CD4-positive, CD25-positive, alpha-beta regulatory T cell (primary cell): ENCODE measurements around the gene AIP. TPM values are rescaled to one million over a fixed set of nuclear protein-coding genes. Genes with fewer than 3 reads are reported as not detected.

Source experiments
- ATAC-seq, 2 donors: fragments of 150-1000 bp; cut with Tn5 transposase; one replicate each; pipeline ENCODE4 v1.10.0; 2021; ENCODE audit warnings: low read depth in 2 of 2, moderate number of reproducible peaks in 2 of 2, moderate library complexity in 1 of 2
- DNase-seq, 3 donors: peaks; one replicate each; pipeline versions ENCODE4 v3.0.0 to v3.0.0-alpha.2; 2012 to 2022; ENCODE audit warnings: mixed read lengths in 1 of 3
- H3K27ac ChIP-seq: one replicate; pipeline ENCODE4 v1.7.0; 2013; ENCODE audit warnings: mild to moderate bottlenecking, low read length; ENCODE audit not compliant: insufficient read depth, poor library complexity, severe bottlenecking
- H3K27me3 ChIP-seq: one replicate; pipeline ENCODE4 v1.7.0; 2013; ENCODE audit warnings: low read length; ENCODE audit not compliant: control insufficient read depth, insufficient read depth
- H3K36me3 ChIP-seq: one replicate; pipeline ENCODE4 v1.7.0; 2013; ENCODE audit warnings: mild to moderate bottlenecking, low read length, moderate library complexity; ENCODE audit not compliant: control insufficient read depth, insufficient read depth
- H3K4me1 ChIP-seq: 2 replicates; pipeline ENCODE4 v1.7.0; 2013; ENCODE audit warnings: mild to moderate bottlenecking, low read length; ENCODE audit not compliant: insufficient read depth, control insufficient read depth, poor library complexity, severe bottlenecking
- H3K4me3 ChIP-seq: one replicate; pipeline ENCODE4 v1.7.0; 2013; ENCODE audit warnings: low read depth, mild to moderate bottlenecking, low read length, moderate library complexity
- H3K9me3 ChIP-seq, 2 experiments: 1 replicate in 1 of 2; 2 replicates in 1 of 2; pipeline ENCODE4 v1.7.0; 2013; ENCODE audit warnings: low read length in 2 of 2, mild to moderate bottlenecking in 1 of 2, moderate library complexity in 1 of 2; ENCODE audit not compliant: control insufficient read depth in 2 of 2
- H3K27ac Mint-ChIP-seq, 3 donors: one replicate each; pipeline ENCODE4 v1.8.0; 2020 to 2022; ENCODE audit warnings: mild to moderate bottlenecking in 3 of 3, mixed read lengths in 3 of 3, moderate library complexity in 2 of 3
- H3K27me3 Mint-ChIP-seq: one replicate; pipeline ENCODE4 v1.8.0; 2022; ENCODE audit warnings: mild to moderate bottlenecking, mixed read lengths
- H3K36me3 Mint-ChIP-seq: one replicate; pipeline ENCODE4 v1.8.0; 2020; ENCODE audit warnings: mixed read lengths
- H3K4me1 Mint-ChIP-seq, 4 donors: one replicate each; pipeline ENCODE4 v1.8.0; 2020 to 2022; ENCODE audit warnings: mixed read lengths in 4 of 4, mild to moderate bottlenecking in 1 of 4
- H3K4me3 Mint-ChIP-seq, 4 donors: one replicate each; pipeline ENCODE4 v1.8.0; 2020 to 2022; ENCODE audit warnings: mild to moderate bottlenecking in 4 of 4, mixed read lengths in 4 of 4, moderate library complexity in 3 of 4
- H3K9me3 Mint-ChIP-seq, 7 donors: one replicate each; pipeline ENCODE4 v1.8.0; 2020 to 2022; ENCODE audit warnings: mixed read lengths in 7 of 7, mild to moderate bottlenecking in 3 of 7, moderate library complexity in 2 of 7
- polyA plus RNA-seq, 4 donors: library from polyadenylated mRNA; unstranded; fragments of 300-500 nt; fragmentation: Illumina TruSeq; gene quantifications; one replicate each; pipeline ENCODE4 v1.2.3, GENCODE V29; 2021
- total RNA-seq: library from RNA; stranded (reverse); gene quantifications from one replicate; pipeline ENCODE4 v1.2.3, GENCODE V29; 2022

AIP gene
- total and polyA plus RNA-seq, 5 donors from 2014 or later, result 124 to 234 (median 213) TPM

GRCh38 chr11:67500831-67501715 is 18.2 kb downstream of the AIP start:
- no peaks in the 10 kb centered on the region for H3K9me3 Mint-ChIP-seq
- no peak overlapping the region for H3K27ac ChIP-seq
- DNase-seq, result no peak
- H3K36me3 ChIP-seq, result peaks cover 44% of the 10 kb centered on the region
- peak overlapping the region in 1 of 3 donors; percentile 50 for H3K27ac Mint-ChIP-seq
- peaks cover 25% of the 10 kb centered on the region for H3K4me1 ChIP-seq
- H3K27me3 ChIP-seq, result no peaks in the 10 kb centered on the region
- H3K4me3 Mint-ChIP-seq, result peak overlapping the region in 3 of 4 donors; percentile 17 to 62 (median 54)
- no peaks in the 10 kb centered on the region for H3K9me3 ChIP-seq
- H3K4me1 Mint-ChIP-seq, result peaks cover 6 to 34% (median 21%) of the 10 kb centered on the region in 4 donors
- H3K36me3 Mint-ChIP-seq, result peaks cover 10% of the 10 kb centered on the region
- no peak overlapping the region for H3K4me3 ChIP-seq
- ATAC-seq, result no peak
- no peaks in the 10 kb centered on the region for H3K27me3 Mint-ChIP-seq

- H3K9me3 Mint-ChIP-seq, result no peaks in the 10 kb centered on the region
- Histone ChIP-seq H3K4me1 (peaks cover 33% of the 10 kb centered on the region), H3K27me3 (no peaks in the 10 kb centered on the region), H3K27ac (no peak overlapping the region), H3K4me3 (no peak overlapping the region), H3K36me3 (peaks cover 37% of the 10 kb centered on the region), H3K9me3 (no peaks in the 10 kb centered on the region)
- H3K27ac Mint-ChIP-seq, result no peak overlapping the region
- H3K27me3 Mint-ChIP-seq, result no peaks in the 10 kb centered on the region
- peaks cover 10% of the 10 kb centered on the region for H3K36me3 Mint-ChIP-seq
- ATAC-seq (no peak), DNase-seq (no peak)
- peaks cover 10 to 40% (median 27%) of the 10 kb centered on the region in 4 donors for H3K4me1 Mint-ChIP-seq
- peak overlapping the region in 2 of 4 donors; percentile 47 to 62 for H3K4me3 Mint-ChIP-seq
These were observed 19.0 kb downstream of the AIP start for GRCh38 chr11:67501854-67502253.

GRCh38 chr11:67502328-67502979 is 19.6 kb downstream of the AIP start:
- H3K27ac ChIP-seq, result no peak overlapping the region
- peaks cover 39% of the 10 kb centered on the region for H3K4me1 ChIP-seq
- Mint-ChIP-seq H3K27ac (peak overlapping the region in 2 of 3 donors; percentile 39 to 78), H3K4me3 (peak overlapping the region; percentile 80 to 92 (median 88)), H3K27me3 (no peaks in the 10 kb centered on the region), H3K9me3 (no peaks in the 10 kb centered on the region), H3K4me1 (peaks cover 10 to 45% (median 32%) of the 10 kb centered on the region in 4 donors), H3K36me3 (peaks cover 10% of the 10 kb centered on the region)
- H3K4me3 ChIP-seq, result no peak overlapping the region
- peaks cover 35% of the 10 kb centered on the region for H3K36me3 ChIP-seq
- H3K9me3 ChIP-seq, result no peaks in the 10 kb centered on the region
- ATAC-seq (no peak), DNase-seq (no peak)
- no peaks in the 10 kb centered on the region for H3K27me3 ChIP-seq

- Mint-ChIP-seq H3K4me1 (peaks cover 10 to 45% (median 32%) of the 10 kb centered on the region in 4 donors), H3K27me3 (no peaks in the 10 kb centered on the region), H3K27ac (peak overlapping the region; percentile 39 to 97 (median 78)), H3K36me3 (peaks cover 10% of the 10 kb centered on the region), H3K4me3 (peak overlapping the region; percentile 80 to 92 (median 88)), H3K9me3 (no peaks in the 10 kb centered on the region)
- Histone ChIP-seq H3K4me3 (no peak overlapping the region), H3K9me3 (no peaks in the 10 kb centered on the region), H3K27ac (peak overlapping the region; percentile 47), H3K36me3 (peaks cover 32% of the 10 kb centered on the region), H3K4me1 (peaks cover 44% of the 10 kb centered on the region), H3K27me3 (no peaks in the 10 kb centered on the region)
- no peak for DNase-seq
- no peak for ATAC-seq
These were observed 20.5 kb downstream of the AIP start for GRCh38 chr11:67503119-67504004.

GRCh38 chr11:67504005-67504949 is 21.5 kb downstream of the AIP start:
- H3K4me3 Mint-ChIP-seq, result peak overlapping the region; percentile 90 to 94 (median 92)
- peaks cover 6% of the 10 kb centered on the region for H3K27me3 Mint-ChIP-seq
- ATAC-seq, result no peak
- Histone ChIP-seq H3K4me3 (peak overlapping the region; percentile 53), H3K4me1 (peaks cover 49% of the 10 kb centered on the region), H3K27ac (peak overlapping the region; percentile 98), H3K27me3 (no peaks in the 10 kb centered on the region), H3K36me3 (peaks cover 29% of the 10 kb centered on the region), H3K9me3 (no peaks in the 10 kb centered on the region)
- peak; percentile 42 to 52 (median 43) for DNase-seq
- H3K4me1 Mint-ChIP-seq, result peaks cover 10 to 53% (median 38%) of the 10 kb centered on the region in 4 donors
- H3K9me3 Mint-ChIP-seq, result no peaks in the 10 kb centered on the region
- H3K27ac Mint-ChIP-seq, result peak overlapping the region in 2 of 3 donors; percentile 73 to 80
- H3K36me3 Mint-ChIP-seq, result peaks cover 10% of the 10 kb centered on the region

GRCh38 chr11:67504950-67505581 is 22.2 kb downstream of the AIP start, which contains the start of gene PITPNM1:
TSS of gene PITPNM1 (minus strand) at chr11:67505363. CDS start at chr11:67504180, 1,183 bp downstream.
- ATAC-seq, result peak; percentile 2 to 4
- H3K27ac ChIP-seq, result peak within 1 kb of the TSS; percentile 98
- no peaks in the 10 kb centered on the region for H3K9me3 Mint-ChIP-seq
- H3K4me3 ChIP-seq, result peak within 1 kb of the TSS; percentile 55
- peak within 1 kb of the TSS; percentile 90 to 98 (median 94) for H3K4me3 Mint-ChIP-seq
- peaks cover 23% of the 10 kb centered on the region for H3K36me3 ChIP-seq
- peak; percentile 67 to 76 (median 70) for DNase-seq
- no peaks in the 10 kb centered on the region for H3K27me3 ChIP-seq
- peaks cover 10% of the 10 kb centered on the region for H3K36me3 Mint-ChIP-seq
- H3K27ac Mint-ChIP-seq, result peak within 1 kb of the TSS; percentile 86 to 96 (median 94)
- peaks cover 49% of the 10 kb centered on the region for H3K4me1 ChIP-seq
- peaks cover 11% of the 10 kb centered on the region for H3K27me3 Mint-ChIP-seq
- no peaks in the 10 kb centered on the region for H3K9me3 ChIP-seq
- peaks cover 10 to 55% (median 38%) of the 10 kb centered on the region in 4 donors for H3K4me1 Mint-ChIP-seq
